ENCODE results near the gene PNPO. TPM values are rescaled to one million over a fixed set of nuclear protein-coding genes. Genes with fewer than 3 reads are reported as not detected.

The PNPO gene
- total and polyA plus RNA-seq, 2 of the 13 experiments (the other 11 are each of a cell fraction or from before 2014, with no cell fraction given): 47.9 to 63.3 TPM

DNA sequence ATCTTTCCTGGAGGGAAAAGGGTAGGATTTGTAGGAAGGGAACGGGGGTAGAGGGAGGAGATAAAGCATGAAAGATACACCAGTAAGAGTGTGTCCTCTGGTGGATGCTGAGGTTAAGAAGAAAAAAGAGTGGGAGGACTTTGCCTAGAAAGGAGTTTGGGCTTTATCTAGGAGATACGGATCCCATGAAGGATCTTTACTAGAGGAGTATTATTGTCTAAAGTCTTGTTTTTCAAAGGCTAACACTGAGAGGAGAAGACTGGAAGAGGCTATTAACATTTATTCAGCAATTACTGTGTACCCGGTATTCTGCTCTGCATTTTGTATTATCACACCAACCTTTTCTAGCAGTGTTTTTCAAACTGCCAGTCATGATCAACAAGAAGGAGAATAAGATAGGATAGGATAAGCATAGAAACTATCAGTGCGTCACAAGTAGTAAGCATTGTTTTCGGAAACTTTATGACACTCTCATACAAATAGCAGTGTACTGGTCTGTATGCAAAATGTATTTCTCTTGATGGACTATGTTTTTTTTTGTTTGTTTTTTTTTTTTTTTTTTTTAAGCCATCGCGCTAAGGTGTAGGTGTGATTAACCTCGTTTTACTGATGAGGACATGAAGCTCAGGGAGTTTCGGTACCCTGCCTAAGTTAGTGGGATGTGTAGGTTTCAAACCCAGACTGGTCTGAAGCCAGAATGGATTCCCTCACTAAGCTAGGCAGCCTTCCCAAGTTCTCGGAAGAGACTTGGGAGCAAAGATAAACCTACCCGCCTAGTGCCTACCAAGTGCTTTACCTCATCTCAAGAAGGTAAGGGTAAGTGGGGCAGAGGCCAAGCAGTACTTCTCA, 46.6 kb upstream of the PNPO start:
- Histone ChIP-seq H3K4me1 (ENCODE audit: insufficient read depth, low read length) (peaks cover 29% of the 10 kb centered on the region), H3K27ac (ENCODE audit: extremely low read length, insufficient read depth, low read length) (peak overlapping the region; percentile 75), H3K4me3 (replicated peaks in 1 of 3; ENCODE audit: insufficient read depth in 1 of 3, low read depth in 2 of 3, low read length in 3 of 3) (peak overlapping the region; percentile 79 to 90 (median 83)), H3K4me2 (ENCODE audit: low read depth, low read length) (peak overlapping the region; percentile 70), H2AFZ (ENCODE audit: low read length) (no peak overlapping the region), H3K9ac (ENCODE audit: insufficient read depth, low read depth, low read length) (peak overlapping the region; percentile 93), H3K9me3 (ENCODE audit: low read length) (no peaks in the 10 kb centered on the region), H4K20me1 (ENCODE audit: insufficient read depth, low read length) (no peaks in the 10 kb centered on the region), H3K79me2 (ENCODE audit: insufficient read depth, low read length) (peaks cover 24% of the 10 kb centered on the region), H3K27me3 (ENCODE audit: control insufficient read depth in 1 of 2, insufficient read depth in 2 of 2, low read length in 2 of 2) (no peaks in the 10 kb centered on the region; a peak in 1 of 5 replicates), H3K36me3 (replicated peaks in 1 of 2; ENCODE audit: control insufficient read depth in 1 of 2, insufficient read depth in 2 of 2, low read length in 2 of 2) (peaks cover 0 to 3% of the 10 kb centered on the region in 2 experiments; a peak in 1 of 5 replicates)
- ATAC-seq: no peak
- no peak for DNase-seq (ENCODE audit: low spot score)
- no TSS peak for BruUV-seq (replicated peaks)
- ChIA-PET POLR2A (interaction anchor here (0.8 to 3.0 kb wide), 29 partner anchors 9 to 206 kb away, joined by 3 to 56 read pairs (median 11); partner anchors contain the start of genes CBX1, CDK5RAP3, LRRC46 and MRPL10), CTCF (ENCODE audit: low intra/inter-chr PET ratio, low total read pairs) (no interaction called here)
- FAIRE-seq: no peak
- 47% methylated on average over 11 of the region's 11 CpGs for WGBS (ENCODE audit: low lambda C conversion rate)
- intact Hi-C loops (cut with micrococcal nuclease; ENCODE audit: unreplicated experiment) (loop anchor here (1.0 to 5.0 kb wide), 4 partner anchors 53 to 128 kb away; partner anchors contain the start of gene SCRN2), in situ Hi-C loops (cut with HindIII; ENCODE audit: extremely low pct_ligation_motif_present, low pct_unique_long_range_greater_than_20kb) (loop anchor here (5.0 kb wide), 1 partner anchor 52 kb away; the partner anchor contains the start of gene SCRN2)
- TF ChIP-seq ZC3H4 (CRISPR knock-in tag; IDR thresholded peaks at IDR 0.05; ENCODE audit: borderline replicate concordance) (peak; percentile 18; the same call in 1 of the 2 replicates), TEAD2 (CRISPR knock-in tag; IDR thresholded peaks at IDR 0.05) (no peak), ZNF816 (CRISPR knock-in tag; IDR thresholded peaks at IDR 0.05; ENCODE audit: borderline replicate concordance) (0 out of 2 replicates have a peak, but pooled peaks have one; percentile 25), MTF2 (CRISPR knock-in tag; IDR thresholded peaks at IDR 0.05; ENCODE audit: borderline replicate concordance) (peak; percentile 83; the same call in 1 of the 2 replicates), ZMYM4 (CRISPR knock-in tag; IDR thresholded peaks at IDR 0.05) (0 out of 2 replicates have a peak, but pooled peaks have one; percentile 18), FOXC1 (CRISPR knock-in tag; IDR thresholded peaks at IDR 0.05; ENCODE audit: borderline replicate concordance) (0 out of 2 replicates have a peak, but pooled peaks have one; percentile 68), ZNF724P (CRISPR knock-in tag; IDR thresholded peaks at IDR 0.05; ENCODE audit: borderline replicate concordance) (0 out of 2 replicates have a peak, but pooled peaks have one; percentile 6), NCOA1 (CRISPR knock-in tag; IDR thresholded peaks at IDR 0.05) (0 out of 2 replicates have a peak, but pooled peaks have one; percentile 50), SRSF9 (IDR thresholded peaks at IDR 0.05; ENCODE audit: borderline replicate concordance, insufficient read depth, low read depth, low read length, poor library complexity, severe bottlenecking) (no peak), ZNF101 (CRISPR knock-in tag; IDR thresholded peaks at IDR 0.05; ENCODE audit: borderline replicate concordance, low read depth) (0 out of 2 replicates have a peak, but pooled peaks have one; percentile 9)
- TF ChIP-seq, protein P1, sequence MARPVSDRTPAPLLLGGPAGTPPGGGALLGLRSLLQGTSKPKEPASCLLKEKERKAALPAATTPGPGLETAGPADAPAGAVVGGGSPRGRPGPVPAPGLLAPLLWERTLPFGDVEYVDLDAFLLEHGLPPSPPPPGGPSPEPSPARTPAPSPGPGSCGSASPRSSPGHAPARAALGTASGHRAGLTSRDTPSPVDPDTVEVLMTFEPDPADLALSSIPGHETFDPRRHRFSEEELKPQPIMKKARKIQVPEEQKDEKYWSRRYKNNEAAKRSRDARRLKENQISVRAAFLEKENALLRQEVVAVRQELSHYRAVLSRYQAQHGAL (CRISPR knock-in tag; IDR thresholded peaks at IDR 0.05; ENCODE audit: not compliant biosample characterization): no peak
- TF ChIP-seq, protein P2, sequence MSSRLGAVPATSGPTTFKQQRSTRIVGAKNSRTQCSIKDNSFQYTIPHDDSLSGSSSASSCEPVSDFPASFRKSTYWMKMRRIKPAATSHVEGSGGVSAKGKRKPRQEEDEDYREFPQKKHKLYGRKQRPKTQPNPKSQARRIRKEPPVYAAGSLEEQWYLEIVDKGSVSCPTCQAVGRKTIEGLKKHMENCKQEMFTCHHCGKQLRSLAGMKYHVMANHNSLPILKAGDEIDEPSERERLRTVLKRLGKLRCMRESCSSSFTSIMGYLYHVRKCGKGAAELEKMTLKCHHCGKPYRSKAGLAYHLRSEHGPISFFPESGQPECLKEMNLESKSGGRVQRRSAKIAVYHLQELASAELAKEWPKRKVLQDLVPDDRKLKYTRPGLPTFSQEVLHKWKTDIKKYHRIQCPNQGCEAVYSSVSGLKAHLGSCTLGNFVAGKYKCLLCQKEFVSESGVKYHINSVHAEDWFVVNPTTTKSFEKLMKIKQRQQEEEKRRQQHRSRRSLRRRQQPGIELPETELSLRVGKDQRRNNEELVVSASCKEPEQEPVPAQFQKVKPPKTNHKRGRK (CRISPR knock-in tag; IDR thresholded peaks at IDR 0.05): 0 out of 2 replicates have a peak, but pooled peaks have one; percentile 39
- TF ChIP-seq, protein P3, sequence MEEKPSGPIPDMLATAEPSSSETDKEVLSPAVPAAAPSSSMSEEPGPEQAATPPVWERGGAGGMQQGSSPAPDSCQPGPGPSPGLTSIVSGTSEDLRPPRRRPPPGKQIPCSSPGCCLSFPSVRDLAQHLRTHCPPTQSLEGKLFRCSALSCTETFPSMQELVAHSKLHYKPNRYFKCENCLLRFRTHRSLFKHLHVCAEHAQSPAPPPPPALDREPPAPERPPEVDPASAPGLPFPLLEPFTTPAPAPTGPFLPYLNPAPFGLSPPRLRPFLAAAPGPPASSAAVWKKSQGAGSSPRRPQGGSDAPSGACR (CRISPR knock-in tag; IDR thresholded peaks at IDR 0.05): peak; percentile 88; the same call in 1 of the 2 replicates
